HG02840 (cell line): ENCODE data around the gene CYP20A1.
"Not testable (repeated sequence)": the region's sequence is repeated elsewhere in the genome, so short reads cannot be mapped to it uniquely, and the experiment has no call there.

Experiments
- ATAC-seq: cut with Tn5 transposase; IDR thresholded peaks from one replicate; pipeline ENCODE4 v1.9.1; 2021; ENCODE audit warnings: mild to moderate bottlenecking, moderate library complexity, moderate number of reproducible peaks; ENCODE audit not compliant: unreplicated experiment, low FRiP score

Gene CYP20A1

GRCh38 chr2:203238704-203239526 is at the start of gene CYP20A1:
Gene CYP20A1, plus strand, starts transcription at chr2:203239018. Its CDS starts 45 bp downstream, at chr2:203239063.
- ATAC-seq: peak; percentile 92

DNA sequence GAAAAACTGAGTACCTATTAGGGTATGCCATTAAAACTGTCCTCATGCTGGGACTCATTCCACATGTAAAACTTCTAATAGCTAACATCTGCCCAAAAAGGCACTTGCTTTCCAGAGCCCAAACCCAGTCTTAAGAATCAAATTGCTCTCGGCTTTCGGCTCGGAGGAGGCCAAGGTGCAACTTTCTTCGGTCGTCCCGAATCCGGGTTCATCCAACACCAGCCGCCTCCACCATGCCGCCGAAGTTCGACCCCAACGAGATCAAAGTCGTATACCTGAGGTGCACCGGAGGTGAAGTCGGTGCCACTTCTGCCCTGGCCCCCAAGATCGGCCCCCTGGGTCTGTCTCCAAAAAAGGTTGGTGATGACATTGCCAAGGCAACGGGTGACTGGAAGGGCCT is 48.3 kb upstream of the CYP20A1 start:
- not testable (repeated sequence) for ATAC-seq

DNA sequence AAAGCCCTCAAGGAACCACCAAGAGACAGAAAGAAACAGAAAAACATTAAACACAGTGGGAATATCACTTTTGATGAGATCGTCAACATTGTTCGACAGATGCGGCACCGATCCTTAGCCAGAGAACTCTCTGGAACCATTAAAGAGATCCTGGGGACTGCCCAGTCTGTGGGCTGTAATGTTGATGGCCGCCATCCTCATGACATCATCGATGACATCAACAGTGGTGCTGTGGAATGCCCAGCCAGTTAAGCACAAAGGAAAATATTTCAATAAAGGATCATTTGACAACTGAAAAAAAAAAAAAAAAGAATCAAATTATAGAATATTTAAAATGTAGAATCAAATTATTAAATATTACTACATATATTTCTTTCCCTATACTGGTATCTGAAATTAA is 47.8 kb upstream of the CYP20A1 start:
- ATAC-seq: not testable (repeated sequence)

DNA sequence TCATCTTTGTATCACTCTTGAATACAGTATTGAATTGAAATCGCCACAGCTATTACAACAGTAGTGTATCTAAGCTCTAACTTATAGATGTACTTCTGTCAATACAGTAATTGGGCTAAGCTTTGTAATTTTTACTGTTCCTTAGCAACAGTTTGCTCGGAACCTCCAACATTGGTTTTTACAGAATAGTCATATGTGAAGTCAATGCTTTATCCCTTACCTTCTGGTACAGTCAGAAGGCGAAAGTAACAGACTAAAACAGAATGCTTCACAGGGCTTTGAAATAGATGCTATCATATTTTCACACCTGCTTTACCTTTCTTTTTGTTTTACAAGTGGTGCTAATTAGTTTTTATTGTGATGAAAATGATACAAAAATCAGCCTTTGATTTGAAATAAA is 46.9 kb upstream of the CYP20A1 start:
- ATAC-seq: no peak

DNA sequence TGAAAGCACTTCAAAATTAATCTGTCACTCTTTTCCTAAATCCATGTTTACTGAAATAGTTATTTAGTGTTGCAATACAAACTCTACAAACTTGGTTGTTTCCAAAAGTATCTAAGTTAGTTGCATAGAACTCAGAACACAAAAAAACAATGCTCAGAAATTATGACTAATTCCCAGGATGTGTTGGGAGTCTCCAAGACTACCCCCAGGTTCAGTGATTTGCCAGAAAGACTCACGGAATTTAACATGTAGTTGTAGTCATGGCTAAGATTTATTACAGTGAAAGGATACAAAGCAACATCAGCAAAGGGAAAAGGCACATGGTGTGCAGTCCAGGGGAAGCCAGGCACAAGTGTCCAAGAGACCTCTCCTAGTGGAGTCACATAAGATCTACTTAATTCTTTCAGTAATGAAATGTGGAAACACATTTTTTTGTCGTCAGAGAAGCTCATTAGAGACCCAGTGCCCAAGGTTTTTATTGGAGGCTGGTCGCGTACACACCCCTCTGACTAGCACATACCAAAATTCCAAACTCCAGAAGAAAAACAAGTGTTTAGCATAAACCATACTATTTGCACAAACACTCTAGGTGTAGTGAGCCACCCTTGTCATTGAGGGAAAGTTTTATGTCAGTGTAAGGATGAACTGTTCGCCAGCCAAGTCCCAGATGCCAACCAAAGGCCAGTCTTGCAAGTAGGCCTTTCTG is 43.3 kb upstream of the CYP20A1 start:
- ATAC-seq: no peak

GRCh38 chr2:203200866-203201265 is 38.0 kb upstream of the CYP20A1 start:
- ATAC-seq: no peak

DNA sequence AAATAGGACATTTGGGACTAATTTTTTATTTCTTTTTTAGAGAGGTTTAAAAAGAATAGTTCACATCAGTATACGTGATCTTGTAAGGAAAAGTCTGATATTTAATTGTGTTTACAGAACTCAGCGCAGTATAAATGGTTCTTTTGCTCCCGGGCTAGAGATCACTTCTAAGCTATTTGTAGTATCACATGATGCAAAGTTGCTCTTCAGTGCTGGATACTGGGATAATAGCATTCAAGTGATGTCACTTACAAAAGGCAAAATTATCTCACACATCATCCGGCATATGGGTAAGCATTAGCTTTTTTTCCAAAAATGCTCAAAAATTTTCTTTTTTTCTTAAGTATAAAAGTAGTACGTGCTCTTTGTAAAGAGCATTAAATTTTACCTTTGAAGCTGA is 37.4 kb upstream of the CYP20A1 start:
- no peak for ATAC-seq

DNA sequence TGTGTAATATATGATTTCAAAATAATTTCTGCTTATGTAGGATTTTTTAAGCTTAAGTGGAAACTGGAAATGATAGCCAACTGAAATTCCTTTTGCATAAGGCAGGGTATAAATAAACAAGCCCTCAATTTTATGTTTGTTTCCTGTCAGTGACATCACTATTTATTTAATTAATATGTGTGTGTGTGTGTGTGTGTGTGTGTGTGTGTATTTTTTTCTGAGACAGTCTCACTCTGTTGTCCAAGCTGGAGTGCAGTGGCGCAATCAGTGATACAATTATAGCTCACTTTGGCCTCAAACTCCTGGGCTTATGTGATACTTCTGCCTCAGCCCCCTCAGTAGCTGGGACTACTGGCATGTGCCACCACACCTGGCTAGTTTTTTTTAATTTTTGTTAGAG is 29.3 kb upstream of the CYP20A1 start:
- ATAC-seq: no peak

- ATAC-seq: no peak
These were observed 13.3 kb upstream of the CYP20A1 start for GRCh38 chr2:203225423-203226039.

DNA sequence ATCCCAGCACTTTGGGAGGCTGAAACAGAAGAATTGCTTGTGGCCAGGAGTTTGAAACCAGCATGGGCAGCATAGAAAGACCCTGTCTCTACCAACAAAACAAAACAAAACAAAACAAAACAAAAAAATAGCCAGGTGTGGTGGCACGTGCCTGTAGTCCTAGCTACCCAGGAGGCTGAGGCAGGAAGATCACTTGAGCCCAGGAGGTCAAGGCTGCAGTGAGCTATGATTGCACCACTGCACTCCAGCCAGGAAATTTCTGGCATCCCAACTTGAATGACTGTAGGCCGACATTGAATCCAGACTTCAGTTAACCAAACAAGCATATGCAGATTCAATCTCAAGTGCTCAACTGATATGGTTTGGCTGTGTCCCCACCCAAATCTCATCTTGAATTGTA is 9.1 kb upstream of the CYP20A1 start:
- ATAC-seq: not testable (repeated sequence)

GRCh38 chr2:203237346-203238238 is 1.2 kb upstream of the CYP20A1 start:
- no peak for ATAC-seq

DNA sequence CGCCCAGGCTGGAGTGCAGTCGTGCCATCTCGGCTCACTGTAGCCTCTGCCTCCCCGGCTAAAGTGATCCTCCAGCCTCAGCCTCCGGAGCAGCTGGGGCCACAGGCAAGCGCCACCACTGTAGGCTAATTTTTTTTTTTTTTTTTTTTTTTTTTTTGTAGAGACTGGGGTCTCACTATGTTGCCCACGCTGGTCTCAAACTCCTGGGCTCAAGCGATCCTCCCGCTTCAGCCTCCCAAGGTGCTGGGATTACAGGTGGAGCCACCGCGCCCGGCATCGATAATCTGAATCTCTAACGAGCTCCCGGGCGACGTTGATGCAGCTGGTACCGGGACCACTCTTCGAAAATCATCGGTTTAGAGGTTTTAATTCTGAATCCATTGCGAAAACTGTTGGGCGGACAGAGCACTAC is 520 bp upstream of the CYP20A1 start:
- ATAC-seq: no peak

DNA sequence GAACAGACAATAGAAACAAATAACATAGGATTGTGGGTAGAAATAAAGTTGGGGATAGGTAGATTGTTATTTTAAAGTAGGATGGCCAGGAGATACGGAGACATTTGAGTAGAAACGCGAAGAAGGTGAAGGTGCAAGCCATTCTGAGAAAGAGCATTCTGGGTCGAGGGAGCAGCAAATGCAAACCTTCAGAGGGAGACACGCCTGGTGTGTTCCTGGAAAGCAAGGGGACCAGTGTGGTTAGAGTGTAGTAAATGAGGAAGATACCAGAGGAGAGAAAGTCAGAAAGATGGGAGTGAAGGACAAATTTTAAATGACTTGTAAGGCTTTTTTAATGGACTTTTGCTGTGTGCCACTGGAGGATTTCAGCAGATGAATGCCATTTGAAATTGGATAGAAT is 1.7 kb downstream of the CYP20A1 start:
- ATAC-seq: no peak

DNA sequence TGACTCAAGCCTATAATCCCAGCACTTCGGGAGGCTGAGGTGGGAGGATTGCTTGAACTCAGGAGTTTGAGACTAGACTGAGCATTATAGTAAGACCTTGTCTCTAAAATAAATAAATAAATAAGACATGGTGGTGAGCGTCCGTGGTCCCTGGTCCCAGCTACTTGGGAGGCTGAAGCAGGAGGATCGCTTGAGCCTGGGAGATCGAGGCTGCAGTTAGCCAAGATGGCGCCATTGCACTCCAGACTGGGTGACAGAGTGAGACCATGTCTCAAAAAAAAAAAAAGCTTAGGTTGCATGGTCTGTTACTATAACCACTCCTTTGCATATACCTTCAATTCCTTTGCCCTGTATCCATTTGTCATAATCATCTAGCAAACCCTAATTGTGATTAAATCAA is 3.7 kb downstream of the CYP20A1 start:
- no peak for ATAC-seq

GRCh38 chr2:203246646-203247045 is 7.8 kb downstream of the CYP20A1 start:
- ATAC-seq: no peak

GRCh38 chr2:203252818-203253217 is 14.0 kb downstream of the CYP20A1 start:
- no peak for ATAC-seq

- ATAC-seq: not testable (repeated sequence)
These were observed 14.7 kb downstream of the CYP20A1 start for GRCh38 chr2:203253422-203254095.

GRCh38 chr2:203261326-203262159 is 22.7 kb downstream of the CYP20A1 start:
- no peak for ATAC-seq

DNA sequence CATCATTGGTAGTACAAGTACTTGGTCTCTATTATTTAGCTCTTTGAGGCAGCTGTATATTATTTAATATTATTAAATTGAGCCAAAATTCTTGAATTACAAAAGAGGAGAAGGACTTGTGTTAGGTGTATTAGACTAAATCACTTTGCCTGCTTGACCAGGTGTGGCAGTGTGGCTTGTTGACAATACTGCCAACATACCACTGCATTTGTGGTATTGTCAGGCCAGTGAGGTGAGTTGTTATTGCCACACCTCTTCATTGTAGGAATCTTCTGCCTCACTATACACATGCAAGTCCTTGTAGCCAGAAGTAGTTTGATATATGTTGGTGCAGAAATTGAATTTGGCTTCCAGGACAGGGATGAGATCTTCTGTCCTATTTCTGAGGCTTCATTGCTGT is 40.5 kb downstream of the CYP20A1 start:
- no peak for ATAC-seq
